Fibroblast of the conjunctiva (primary cell): ENCODE measurements around the gene AHSG.

Source experiments
- DNase-seq: peaks from one replicate; pipeline ENCODE4 v3.0.0-alpha.2; 2010; ENCODE audit warnings: low read depth

Gene AHSG

DNA sequence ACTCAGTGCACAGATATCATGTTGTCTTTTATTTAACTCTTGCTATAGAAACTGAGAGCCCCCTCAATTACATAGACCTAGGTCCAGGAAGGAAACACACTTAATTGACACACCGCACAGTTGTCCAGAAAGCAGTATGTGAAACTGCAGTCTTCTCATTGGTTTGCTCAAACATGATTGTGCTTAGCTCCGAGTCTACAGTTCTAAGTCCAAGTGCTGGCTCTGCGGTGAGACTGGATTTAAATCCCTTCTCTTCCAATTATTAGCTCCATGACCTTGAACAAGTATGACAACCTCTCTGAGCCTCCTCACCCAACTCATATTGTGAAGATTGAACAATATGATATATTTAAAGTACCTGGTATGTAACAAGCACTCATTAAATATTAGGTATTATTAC, 19.0 kb upstream of the AHSG start:
- DNase-seq: no peak

DNA sequence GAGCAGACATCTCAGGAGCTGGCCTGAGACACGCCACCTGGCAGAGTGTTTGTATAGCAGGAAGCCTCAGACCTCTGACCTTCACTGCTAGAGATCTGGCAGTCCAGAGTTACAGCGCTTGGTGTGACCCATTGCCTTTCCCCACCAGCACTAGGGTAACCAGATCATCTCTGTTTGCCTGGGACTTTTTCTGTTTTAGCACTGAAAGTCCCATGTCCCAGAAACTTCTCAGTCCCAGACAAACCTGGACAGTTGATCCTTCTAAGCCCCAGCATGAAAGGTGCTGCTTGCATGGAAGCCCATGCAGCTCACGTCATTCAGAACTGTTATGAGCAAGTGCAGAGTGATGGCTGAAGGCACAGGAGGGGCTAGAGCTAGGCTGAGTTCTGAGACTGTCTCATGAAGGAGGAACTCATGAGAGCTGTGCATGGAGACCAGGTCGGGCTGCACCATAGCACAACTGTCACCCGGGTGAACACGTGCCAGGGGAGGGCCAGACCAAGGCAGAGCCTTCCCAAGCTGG, 18.2 kb upstream of the AHSG start:
- DNase-seq: no peak

DNA sequence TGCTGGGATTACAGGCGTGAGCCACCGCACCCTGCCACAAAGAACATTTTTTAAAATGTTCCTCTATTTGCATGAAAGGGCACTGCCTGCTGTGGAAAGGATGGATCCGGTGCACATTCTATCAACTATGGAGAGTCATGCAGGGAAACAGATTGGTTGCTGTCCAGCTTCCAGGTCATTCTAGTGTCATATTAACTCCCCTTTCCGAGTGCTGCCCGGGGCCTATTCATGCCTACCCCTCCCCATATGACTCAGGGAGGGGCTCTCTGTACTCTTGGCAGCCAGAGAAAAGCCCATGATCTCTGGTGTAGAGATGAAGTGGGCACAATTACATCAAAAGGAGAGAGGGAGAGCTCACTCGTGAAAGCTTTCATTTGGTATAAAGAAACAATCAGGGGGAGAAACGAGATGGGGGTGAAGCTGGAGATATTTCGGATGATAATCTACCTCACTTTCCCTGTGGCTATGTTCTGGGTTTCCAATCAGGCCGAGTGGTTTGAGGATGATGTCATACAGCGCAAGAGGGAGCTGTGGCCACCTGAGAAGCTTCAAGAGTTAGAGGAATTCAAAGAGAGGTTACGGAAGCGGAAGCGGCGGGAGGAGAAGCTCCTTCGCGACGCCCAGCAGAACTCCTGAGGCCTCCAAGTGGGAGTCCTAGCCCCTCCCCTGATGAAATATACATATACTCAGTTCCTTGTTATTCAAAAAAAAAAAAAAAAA, 16.1 kb upstream of the AHSG start:
- no peak for DNase-seq

DNA sequence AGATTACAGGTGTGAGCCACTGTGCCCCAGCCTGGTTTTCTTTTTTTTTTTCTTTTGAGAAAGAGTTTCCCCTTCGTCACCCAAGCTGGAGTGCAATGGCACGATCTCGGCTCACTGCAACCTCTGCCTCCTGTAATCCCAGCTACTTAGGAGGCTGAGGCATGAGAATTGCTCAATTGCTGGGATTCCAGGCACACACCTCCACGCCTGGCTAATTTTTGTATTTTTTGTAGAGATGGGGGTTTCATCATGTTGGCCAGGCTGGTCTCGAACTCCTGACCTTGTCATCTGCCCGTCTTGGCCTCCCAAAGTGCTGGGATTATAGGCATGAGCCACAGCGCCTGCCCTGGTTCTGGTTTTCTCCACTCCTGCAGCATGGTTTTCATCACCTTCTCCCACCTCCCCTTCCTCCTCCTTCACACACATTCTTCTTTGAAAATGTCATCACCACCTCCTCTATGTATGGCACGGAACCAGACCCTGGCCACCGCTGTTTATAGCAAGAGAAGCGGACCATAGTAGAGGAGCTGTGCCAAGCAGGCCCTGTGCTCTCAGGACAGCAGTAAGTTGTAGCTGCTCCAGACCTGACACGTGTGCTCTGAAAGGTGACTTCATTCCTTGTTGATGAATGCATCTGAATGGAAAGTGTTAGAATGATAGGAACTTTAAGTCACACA, 14.6 kb upstream of the AHSG start:
- DNase-seq: no peak

DNA sequence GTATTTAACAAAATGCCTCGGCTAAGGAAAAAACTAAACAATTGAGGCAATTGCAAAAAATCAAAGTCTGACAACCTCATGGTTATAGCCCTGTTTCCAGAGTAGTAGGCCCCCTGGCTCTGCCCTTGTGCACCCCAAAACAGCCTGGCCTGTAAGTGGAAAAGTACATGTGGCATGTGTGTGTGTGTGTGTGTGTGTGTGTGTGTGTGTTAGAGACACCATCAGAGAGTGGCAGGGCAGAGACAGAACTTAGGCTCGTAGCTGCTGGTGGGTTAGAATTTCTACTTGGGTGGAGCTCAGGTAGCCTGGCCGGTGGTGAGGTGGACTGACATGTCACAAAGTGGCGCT, 14.1 kb upstream of the AHSG start:
- no peak for DNase-seq

DNA sequence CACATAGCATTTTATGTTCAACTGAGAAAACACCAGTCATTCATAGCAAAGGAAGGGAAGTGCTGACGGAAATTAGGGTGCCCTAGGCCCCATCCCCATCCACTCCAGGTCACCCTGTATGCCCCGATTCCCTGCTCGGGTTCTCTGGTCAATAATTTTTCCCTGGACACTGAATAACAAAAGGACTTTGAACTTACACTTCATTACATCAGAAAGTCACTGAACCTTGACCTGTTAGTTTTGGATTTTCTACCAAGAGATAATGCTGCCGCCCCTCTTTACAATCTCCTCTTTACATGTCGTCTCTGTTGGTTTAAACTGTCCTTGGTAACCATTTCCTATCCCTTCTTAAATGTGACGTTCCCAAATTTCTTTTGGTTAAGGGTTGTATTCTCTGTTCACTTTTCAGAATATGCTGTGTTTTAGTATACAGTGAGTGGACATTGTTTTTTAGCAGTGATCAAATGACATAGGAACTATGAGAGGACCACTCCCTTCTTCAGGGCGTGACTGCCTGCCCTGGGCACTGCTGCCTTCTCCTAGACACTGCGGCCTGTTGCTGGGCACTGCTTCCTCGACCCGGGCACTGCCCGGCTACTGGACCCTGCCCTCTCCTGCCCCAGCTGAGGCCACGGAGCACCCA, 13.6 kb upstream of the AHSG start:
- no peak for DNase-seq

DNA sequence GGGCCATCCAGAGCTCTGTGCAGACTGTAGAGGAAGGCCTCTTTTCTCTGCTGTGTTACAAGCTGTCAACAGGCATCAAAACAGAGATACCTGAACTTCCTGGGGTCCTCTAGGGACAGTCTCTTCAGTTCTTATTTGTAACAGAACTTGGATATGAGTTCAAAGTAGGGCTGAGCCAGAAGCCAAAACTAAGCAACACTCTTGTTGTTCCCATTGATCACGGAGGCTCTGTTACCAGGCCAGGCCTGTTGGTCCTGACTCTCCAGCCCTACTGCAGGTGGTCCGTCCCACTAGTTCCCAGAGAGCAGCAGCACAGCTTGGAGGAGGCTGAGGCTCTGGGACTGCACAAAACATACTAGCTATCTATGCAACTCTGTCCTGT, 13.1 kb upstream of the AHSG start:
- no peak for DNase-seq

DNA sequence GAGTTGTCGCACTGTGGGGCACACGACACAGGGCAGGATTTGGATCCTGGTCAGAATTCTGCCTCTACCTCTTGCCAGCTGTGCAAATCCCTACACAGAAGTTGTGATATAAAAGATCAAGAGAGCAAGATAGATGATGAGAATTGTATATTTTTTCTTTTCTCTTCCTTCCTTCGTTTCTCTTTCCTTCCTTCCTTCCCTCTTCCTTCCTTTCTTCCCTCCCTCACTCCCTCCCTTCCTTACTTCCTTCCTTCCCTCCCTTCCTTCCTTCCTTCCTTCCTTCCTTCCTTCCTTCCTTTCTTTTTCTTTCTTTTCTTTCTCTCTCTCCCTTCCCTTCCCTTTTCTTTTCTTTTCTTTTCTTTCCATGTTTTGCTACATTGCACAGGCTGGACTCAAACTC, 12.0 kb upstream of the AHSG start:
- no peak for DNase-seq

DNA sequence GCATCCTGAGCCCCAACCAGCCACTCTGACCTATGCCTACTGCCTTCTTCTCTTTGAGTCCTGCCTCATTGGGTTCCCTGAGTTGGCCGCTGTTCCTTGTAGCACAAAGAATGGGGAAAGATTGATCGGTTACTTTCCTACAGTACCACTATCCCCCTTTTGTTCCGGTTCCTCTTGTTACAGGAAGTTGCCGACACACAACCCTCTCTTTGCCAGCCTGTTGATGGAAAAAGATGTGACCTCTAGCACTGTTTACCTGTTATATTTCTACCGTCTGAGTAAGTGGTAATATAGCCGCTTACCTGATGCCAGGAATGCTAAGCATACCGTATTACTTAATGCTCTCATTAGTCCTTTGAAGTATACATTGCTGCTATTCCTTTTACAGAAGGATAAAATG, 9.7 kb upstream of the AHSG start:
- no peak for DNase-seq

DNA sequence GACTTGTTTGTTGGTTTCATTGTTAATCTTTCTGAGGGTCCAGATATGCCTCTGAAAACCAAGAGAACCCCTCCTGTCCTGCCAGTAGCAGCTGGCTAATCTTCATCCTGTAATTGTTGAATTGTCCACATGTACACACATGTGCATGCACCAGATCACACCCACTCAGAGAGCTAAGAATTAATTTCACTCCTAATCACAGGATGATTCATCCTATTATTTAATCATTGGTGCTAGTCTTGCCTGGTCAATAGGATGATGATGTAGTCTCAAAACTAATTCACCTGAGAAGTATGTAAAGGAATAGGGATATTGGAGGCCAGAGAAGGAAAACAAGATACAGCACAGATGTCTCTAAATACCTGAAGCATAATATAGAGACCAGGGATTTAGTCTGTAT, 7.8 kb upstream of the AHSG start:
- DNase-seq: no peak

DNA sequence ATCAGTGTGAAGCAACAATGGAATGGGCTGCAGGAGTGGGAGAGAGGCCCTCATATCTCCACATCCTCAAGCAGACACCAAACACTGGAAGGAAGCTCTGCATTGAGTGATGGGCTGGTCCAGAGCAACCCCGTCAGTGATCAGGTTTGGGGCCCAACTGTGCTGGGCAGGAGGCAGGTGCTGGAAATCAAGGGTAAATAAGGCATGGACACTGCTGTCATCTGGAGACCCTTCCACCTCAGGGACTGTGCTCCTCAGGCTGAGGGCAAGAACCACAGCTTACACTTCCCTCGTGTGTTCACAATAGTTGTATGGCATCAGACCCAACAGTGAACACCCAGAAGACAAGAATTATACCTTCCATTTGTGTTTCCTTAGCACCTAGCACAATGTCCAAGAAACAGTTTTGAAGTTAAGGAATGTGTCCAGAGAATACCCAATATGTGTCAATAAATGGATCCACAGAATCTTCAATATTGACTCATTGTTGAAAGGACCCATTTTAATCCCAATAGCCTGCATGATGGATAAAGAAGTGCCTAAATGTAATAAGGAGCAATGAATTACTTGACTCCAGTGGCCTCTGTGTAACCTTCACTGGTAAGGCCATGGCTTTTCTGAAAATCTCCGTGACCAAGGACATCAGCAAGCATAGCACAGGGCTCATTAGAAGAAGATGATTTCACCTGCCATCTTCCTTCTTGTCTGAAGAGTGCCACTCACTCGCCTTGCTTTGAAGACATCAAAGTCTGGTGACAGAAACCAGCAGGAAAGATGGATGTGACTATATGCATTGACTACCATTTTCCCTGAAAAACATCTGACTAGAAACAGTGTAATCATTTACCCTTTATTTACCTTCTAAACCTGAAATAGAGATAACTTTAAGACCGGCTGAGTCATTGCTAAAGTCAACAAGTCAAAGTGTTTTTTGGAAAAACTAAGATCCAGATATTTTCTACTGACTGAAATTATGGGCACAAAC, 7.0 kb upstream of the AHSG start:
- DNase-seq: no peak

DNA sequence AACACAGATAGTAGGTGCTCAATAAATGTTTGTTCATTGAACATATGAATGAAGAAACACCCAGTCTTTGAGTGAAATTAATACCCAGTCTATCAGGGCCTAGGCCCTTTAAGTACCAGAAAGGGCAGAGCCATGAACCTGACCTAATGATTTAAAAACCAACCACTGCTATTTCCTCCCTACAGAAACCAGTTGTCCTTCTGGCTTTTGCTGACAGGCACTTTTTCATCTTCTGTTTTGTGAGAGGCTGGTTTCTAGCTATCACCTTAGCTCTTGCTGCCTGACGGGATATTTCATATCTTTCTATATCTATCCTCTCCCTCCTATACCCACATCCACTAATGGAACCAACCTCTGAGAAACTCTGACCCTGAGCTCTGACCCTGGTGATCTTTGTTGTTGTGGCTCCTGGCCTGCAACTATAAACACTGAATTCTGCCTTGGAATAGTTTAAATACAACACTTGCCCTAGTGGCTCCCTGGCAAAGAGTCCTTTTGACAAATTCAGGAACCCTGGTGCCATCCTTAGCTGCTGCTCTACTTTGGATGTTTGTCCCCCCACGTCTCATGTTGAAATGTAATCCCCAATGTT, 4.1 kb upstream of the AHSG start:
- DNase-seq: no peak

DNA sequence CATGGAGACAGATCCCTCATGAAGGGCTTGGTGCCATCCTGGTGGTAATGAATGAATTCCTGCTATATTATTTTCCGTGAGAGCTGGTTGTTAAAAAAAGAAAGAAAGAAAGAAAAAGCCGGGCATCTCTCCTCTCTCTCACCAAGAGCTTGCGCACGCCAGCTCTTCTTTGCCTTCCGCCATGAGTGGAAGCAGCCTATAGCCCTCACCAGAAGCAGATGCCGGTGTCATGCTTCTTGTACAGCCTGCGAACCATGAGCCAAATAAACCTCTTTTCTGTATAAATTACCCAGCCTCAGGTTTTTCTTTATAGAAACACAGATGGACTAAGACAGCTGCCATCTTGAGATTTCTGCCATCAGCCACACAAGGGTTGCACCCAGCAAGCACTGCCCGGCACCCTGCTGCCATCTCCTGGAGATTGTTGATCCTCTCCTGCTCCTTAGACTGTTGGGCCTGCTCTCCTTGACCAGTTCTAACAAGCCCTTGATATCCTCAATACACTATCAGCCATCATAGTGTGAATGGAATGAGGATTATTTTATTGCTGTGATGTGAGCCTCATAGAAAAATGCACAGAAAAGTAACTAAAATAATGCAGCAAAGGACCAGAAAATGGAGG, 3.5 kb upstream of the AHSG start:
- DNase-seq: no peak

DNA sequence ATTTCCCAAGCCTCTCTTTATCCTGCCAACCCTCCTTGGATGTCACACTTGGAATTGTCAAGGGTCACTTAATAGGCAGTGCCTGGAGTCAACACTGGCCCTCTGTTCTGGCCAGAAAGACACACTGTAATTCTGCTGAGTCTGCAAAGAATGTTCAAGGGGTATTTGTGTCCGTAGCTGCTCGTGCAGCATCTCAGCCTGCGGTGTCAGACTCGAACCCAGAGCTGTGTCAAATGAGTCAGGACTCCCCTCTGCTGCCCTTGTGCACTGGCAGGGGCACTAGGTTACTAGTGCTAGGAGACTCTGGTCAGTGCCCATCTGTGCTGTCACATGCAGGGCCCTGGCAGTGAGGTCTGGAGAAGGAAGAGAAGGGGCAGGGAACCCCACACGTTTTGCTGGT, 795 bp upstream of the AHSG start:
- no peak for DNase-seq

DNA sequence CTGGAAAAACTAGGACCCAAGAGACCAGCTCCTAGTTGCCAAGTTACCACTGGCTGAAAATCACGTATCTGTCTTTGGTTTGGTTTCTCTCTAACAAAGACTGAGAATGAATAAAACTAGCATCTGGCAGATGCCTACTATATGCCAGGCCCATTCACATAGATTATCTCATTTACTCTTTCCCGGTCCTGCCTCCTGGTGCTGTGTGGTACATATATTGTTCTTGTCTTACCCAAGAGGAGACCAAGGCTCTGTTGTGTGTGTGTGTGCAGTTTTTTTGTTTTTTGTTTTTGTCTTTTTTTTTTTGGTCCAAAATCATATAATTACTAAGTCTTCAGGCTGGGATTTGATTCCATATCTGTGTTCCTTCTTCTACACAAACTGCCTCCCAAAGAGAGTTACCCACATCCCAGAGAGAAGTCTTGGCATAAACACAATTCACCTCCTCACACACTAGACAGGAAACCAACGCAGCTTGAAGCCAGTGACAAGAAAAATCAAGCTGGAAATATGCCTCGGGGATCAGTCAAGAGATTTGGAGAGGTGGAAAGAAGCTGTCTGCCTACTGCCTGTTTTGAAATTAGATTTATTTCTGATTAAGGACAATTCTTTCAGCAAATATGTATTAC, 891 bp downstream of the AHSG start:
- no peak for DNase-seq

DNA sequence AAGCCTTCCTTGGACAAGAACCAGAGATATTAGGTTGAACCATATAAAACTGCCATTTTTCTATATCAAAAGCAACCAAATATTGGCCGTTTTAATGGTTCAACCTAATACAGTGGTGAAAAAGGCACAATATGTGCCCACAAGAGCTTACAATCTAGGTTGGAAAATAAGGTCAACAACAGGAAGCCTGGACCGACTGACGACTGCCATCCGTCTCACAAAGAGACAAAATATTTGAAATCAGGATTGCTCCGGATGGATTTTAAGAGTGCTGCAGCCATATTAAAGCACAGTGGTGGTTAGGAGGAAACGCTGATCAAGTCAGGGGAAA, 1.4 kb downstream of the AHSG start:
- no peak for DNase-seq

DNA sequence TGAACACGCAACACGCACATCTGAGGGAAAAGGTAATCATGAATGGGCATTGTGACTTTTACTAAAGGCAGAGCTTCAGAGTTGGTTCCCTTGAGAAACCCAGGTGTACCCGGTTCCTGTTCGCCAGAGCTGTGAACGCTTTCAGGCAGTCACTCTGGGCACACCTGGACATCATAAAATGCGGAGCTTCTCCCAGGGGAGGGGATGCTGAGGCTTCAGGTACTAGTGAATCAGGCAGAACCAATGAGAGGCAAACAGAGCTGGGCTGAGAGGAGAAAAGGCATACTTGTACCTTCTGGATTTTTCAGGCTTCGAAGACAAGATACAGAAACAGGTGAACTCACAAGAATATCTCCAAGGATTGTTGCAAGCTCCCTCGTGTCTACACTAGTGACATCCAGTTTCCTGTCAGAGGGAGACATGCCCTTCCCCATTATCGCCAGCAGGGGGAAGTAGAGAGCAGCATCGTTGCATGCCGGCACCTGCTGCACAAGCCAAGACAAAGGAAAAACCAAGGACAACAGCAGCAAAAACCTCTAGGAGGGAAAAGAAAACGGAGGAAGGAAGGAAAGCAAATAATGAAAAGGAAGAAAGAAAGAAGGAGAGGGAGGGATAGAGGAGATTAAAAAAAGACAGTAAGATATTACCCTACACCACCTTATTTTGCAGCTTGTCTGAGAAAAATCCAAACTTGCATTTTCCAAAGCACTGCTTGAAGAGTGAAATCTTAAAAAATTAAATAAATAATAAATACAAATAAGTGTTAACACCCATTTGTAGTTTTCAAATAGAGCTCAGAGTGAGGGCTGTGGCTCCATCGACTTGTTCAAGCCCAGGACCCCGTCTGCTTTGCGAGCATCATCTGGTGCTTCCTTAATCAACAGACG, 2.0 kb downstream of the AHSG start:
- DNase-seq: peak; percentile 51

DNA sequence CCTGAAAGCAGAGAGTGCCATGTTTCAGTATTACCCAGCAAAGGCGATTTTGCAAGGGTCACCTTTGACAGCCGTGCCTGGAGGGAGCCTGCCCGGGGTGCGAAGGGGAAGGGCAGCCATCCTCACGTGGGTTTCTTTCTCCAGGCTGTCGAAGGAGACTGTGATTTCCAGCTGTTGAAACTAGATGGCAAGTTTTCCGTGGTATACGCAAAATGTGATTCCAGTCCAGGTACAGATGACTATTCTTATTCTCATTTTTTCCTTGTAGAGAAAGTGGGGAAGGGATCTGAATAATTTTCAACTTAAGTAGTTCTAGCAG, 3.4 kb downstream of the AHSG start:
- DNase-seq: no peak

DNA sequence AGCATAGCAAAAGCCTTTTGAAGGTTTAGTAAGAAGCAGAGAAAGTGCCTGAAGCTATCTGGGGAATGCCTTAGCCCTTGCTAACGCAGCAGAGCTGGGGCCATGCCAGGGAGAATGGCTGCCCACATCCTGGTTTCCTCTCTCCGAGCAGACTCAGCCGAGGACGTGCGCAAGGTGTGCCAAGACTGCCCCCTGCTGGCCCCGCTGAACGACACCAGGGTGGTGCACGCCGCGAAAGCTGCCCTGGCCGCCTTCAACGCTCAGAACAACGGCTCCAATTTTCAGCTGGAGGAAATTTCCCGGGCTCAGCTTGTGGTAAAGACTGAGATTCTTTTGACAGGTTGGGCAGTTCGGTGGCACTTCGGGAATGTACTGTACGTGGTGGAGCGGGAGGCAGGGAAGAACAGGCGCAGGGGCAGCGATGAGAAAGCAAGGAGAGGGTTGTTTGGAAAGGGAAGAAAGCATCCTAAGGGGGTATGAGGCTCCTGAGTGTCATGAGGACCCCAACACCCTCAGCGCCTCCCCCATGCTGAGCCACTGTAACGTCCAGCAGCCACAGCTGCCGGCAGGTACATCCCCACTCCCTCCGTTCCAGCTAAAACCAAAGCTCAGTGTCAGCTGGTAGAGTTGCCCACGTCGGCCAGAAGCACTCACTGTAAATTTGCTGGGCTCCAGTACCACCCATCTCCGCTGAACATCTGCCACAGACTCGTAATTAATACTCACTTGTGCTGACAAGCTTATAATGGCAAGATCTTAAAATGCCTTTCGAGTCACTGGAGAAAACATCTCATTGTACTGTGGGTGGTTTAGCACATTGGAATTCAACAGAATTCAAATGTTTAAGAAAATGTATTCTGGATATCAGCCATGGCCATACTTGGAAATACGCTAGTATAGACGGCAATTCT, 4.4 kb downstream of the AHSG start:
- DNase-seq: peak; percentile 95
